Ascending aorta (tissue), 2 donors: ENCODE measurements around the gene SRPK2. TPM values are rescaled to one million over a fixed set of nuclear protein-coding genes. Genes with fewer than 3 reads are reported as not detected.
"Not testable (repeated sequence)": the region's sequence is repeated elsewhere in the genome, so short reads cannot be mapped to it uniquely, and the experiment has no call there.

Experiments
- DNase-seq, 2 donors: peaks; one replicate each; pipeline ENCODE4 v3.0.0-alpha.2; 2019; ENCODE audit warnings: low spot score in 2 of 2
- H3K27ac ChIP-seq, 2 donors: fragments of 200-600 bp; sonication (generic); one replicate each; pipeline ENCODE4 v1.5.1; 2016 to 2017; ENCODE audit warnings: mild to moderate bottlenecking in 1 of 2
- H3K27me3 ChIP-seq: fragments of 200-600 bp; sonication (generic); one replicate; pipeline ENCODE4 v1.5.1; 2017
- H3K36me3 ChIP-seq, 2 donors: fragments of 200-600 bp; sonication (generic); one replicate each; pipeline ENCODE4 v1.5.1; 2016
- H3K4me1 ChIP-seq, 2 donors: fragments of 200-600 bp; sonication (generic); one replicate each; pipeline ENCODE4 v1.5.1; 2016 to 2017; ENCODE audit warnings: mild to moderate bottlenecking in 1 of 2
- H3K4me3 ChIP-seq, 2 donors: fragments of 200-600 bp; sonication (generic); one replicate each; pipeline ENCODE4 v1.5.1; 2016 to 2017; ENCODE audit warnings: mild to moderate bottlenecking in 1 of 2
- H3K9me3 ChIP-seq, 2 donors: fragments of 200-600 bp; sonication (generic); one replicate each; pipeline ENCODE4 v1.5.1; 2016
- CTCF ChIP-seq, 3 experiments: fragments of 200-600 bp in 2 of 3; fragments of 450-650 bp in 1 of 3; sonication (generic) in 2 of 3; IDR thresholded peaks; one replicate each; pipeline ENCODE4 v1.5.1; 2016 to 2019; ENCODE audit warnings: antibody characterized with exemption in 3 of 3, mild to moderate bottlenecking in 1 of 3, moderate library complexity in 1 of 3
- intact Hi-C: fragments of 100-400 bp; cut with DNase I; formaldehyde crosslinking; loops from one replicate; pipeline ENCODE4 v1.15.1; 2023
- total RNA-seq: library from RNA; depleted of rRNA; stranded (reverse); fragments of >200 nt; gene quantifications from one replicate; pipeline ENCODE4 v1.1.0, GENCODE V29; 2016

Gene SRPK2
- total RNA-seq, 1 donor from 2014 or later = 26.2 TPM

DNA sequence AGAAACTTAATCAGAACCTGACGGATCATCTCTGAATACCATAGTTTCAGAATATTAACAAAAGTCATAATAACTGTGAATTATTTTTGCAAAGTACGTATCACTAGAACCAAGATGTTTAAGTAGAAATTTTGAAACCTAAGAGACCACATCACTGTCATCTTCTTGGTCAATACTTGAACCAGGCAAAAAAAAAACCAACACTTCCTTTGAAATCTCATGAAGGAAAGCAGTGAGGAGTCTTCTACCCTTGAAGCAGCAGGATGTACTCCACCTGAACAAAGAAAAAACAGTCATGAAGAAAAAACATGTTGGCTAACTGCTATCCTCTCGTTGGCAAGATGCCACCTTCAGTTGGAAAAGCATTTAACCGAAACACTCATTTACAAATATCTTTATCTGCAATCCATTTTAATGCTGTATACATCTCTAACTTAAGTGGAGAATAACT is 82.4 kb downstream of the SRPK2 start:
- intact Hi-C loops = no loop called here

DNA sequence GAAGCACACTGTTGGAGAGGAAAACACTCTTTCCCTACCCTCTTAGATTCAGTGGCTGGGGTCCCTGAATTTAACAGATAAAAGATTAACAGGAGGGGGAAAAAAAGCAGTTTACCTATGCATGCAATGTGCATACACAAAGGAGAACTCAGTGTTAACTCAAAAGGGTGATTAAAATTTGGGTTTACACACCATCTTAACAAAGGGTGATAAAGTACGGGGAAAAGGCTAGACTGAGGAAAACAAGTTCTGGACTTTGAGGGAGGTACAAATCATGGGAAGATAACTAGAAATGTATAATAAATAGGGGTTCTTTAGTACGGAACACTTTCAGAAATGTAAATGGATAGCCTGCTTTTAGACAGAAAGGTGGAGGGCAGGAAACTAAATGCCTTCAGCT is 83.1 kb downstream of the SRPK2 start:
- no peak for DNase-seq
- peaks cover 0 to 4% of the 10 kb centered on the region in 2 donors for H3K4me1 ChIP-seq
- H3K36me3 ChIP-seq = no peaks in the 10 kb centered on the region
- no peaks in the 10 kb centered on the region for H3K27me3 ChIP-seq
- intact Hi-C loops = no loop called here
- no peak overlapping the region for H3K4me3 ChIP-seq
- H3K27ac ChIP-seq = no peak overlapping the region
- H3K9me3 ChIP-seq = no peaks in the 10 kb centered on the region
- no peak for TF ChIP-seq CTCF (IDR thresholded peaks at IDR 0.05)

More for the DNA sequence above, 82.4 kb downstream of the SRPK2 start:
- TF ChIP-seq CTCF (IDR thresholded peaks at IDR 0.05) = no peak
- no peak overlapping the region for H3K4me3 ChIP-seq
- no peak for DNase-seq
- H3K4me1 ChIP-seq = peaks cover 0 to 4% of the 10 kb centered on the region in 2 donors
- H3K9me3 ChIP-seq = no peaks in the 10 kb centered on the region
- H3K27me3 ChIP-seq = no peaks in the 10 kb centered on the region
- H3K27ac ChIP-seq = no peak overlapping the region
- H3K36me3 ChIP-seq = no peaks in the 10 kb centered on the region

GRCh38 chr7:105304040-105304895 is 84.5 kb downstream of the SRPK2 start:
- intact Hi-C loops = no loop called here
- Histone ChIP-seq H3K9me3 (no peaks in the 10 kb centered on the region), H3K36me3 (no peaks in the 10 kb centered on the region), H3K4me1 (peaks cover 0 to 4% of the 10 kb centered on the region in 2 donors), H3K27ac (no peak overlapping the region), H3K27me3 (no peaks in the 10 kb centered on the region), H3K4me3 (no peak overlapping the region)
- TF ChIP-seq CTCF (IDR thresholded peaks at IDR 0.05) = no peak
- DNase-seq = no peak

- H3K27ac ChIP-seq, H3K27me3 ChIP-seq, H3K36me3 ChIP-seq, H3K4me1 ChIP-seq, H3K9me3 ChIP-seq, H3K4me3 ChIP-seq, intact Hi-C loops, DNase-seq: not testable (repeated sequence)
These were observed 88.1 kb downstream of the SRPK2 start for GRCh38 chr7:105300587-105300986.

GRCh38 chr7:105298439-105298894 is 90.3 kb downstream of the SRPK2 start:
- no peak for TF ChIP-seq CTCF (IDR thresholded peaks at IDR 0.05)
- no peak for DNase-seq
- H3K9me3 ChIP-seq = no peaks in the 10 kb centered on the region
- H3K27me3 ChIP-seq = no peaks in the 10 kb centered on the region
- H3K4me1 ChIP-seq = no peaks in the 10 kb centered on the region
- intact Hi-C loops = no loop called here
- no peak overlapping the region for H3K4me3 ChIP-seq
- H3K27ac ChIP-seq = no peak overlapping the region
- no peaks in the 10 kb centered on the region for H3K36me3 ChIP-seq

DNA sequence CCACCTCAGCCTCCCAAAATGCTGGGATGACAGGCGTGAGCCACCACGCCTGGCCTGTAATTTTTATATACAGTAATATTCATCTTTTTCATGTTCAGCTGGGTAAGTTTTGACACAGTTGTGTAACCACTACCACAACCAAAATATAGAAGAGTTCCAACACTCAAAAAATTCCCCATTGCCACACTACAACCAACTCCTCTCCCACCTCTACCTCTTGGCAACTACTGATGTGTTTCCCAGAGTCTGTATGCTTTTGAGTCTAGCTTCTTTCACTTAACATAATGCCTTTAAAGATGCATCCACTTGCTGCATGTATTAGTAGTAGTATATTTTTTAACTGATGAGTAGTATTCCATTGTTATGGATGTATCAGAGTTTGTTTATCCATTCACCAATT is 90.7 kb downstream of the SRPK2 start:
- H3K4me3 ChIP-seq = no peak overlapping the region
- H3K27me3 ChIP-seq = no peaks in the 10 kb centered on the region
- H3K27ac ChIP-seq = no peak overlapping the region
- intact Hi-C loops = no loop called here
- H3K4me1 ChIP-seq = no peaks in the 10 kb centered on the region
- no peak for TF ChIP-seq CTCF (IDR thresholded peaks at IDR 0.05)
- DNase-seq = no peak
- no peaks in the 10 kb centered on the region for H3K36me3 ChIP-seq
- no peaks in the 10 kb centered on the region for H3K9me3 ChIP-seq
